CD4-positive, alpha-beta memory T cell (primary cell): ENCODE data around the gene GALNT18. TPM values are rescaled to one million over a fixed set of nuclear protein-coding genes. Genes with fewer than 3 reads are reported as not detected.

Source experiments
- CTCF ChIA-PET: fragments of 350-600 bp; sonication (Branson Sonifier 250); formaldehyde crosslinking; loops from one replicate; lab custom pipeline; 2021; ENCODE audit warnings: inconsistent platforms; ENCODE audit not compliant: partially characterized antibody; lab: Charles Lee
- POLR2A ChIA-PET: fragments of 350-600 bp; sonication (Branson Sonifier 250); formaldehyde crosslinking; loops from one replicate; lab custom pipeline; 2021; ENCODE audit not compliant: partially characterized antibody; lab: Charles Lee
- DNase-seq, 5 donors: peaks; one replicate each; pipeline versions ENCODE4 v3.0.0 to v3.0.0-alpha.2; 2020 to 2022; ENCODE audit warnings: mixed read lengths in 1 of 5
- H3K27ac ChIP-seq: one replicate; pipeline ENCODE4 v1.7.0; 2013; ENCODE audit warnings: low read depth, low read length
- H3K27me3 ChIP-seq: 2 replicates; pipeline ENCODE4 v1.7.0; 2013; ENCODE audit warnings: mild to moderate bottlenecking, low read length, moderate library complexity; ENCODE audit not compliant: insufficient read depth
- H3K36me3 ChIP-seq: 2 replicates; pipeline ENCODE4 v1.7.0; 2013; ENCODE audit warnings: mild to moderate bottlenecking, low read length, moderate library complexity; ENCODE audit not compliant: insufficient read depth
- H3K4me1 ChIP-seq: 2 replicates; pipeline ENCODE4 v1.7.0; 2013; ENCODE audit warnings: mild to moderate bottlenecking, low read length, moderate library complexity; ENCODE audit not compliant: insufficient read depth
- H3K4me3 ChIP-seq, 2 donors: one replicate each; pipeline ENCODE4 v1.7.0; 2013; ENCODE audit warnings: low read length in 2 of 2, mild to moderate bottlenecking in 1 of 2
- H3K9me3 ChIP-seq, 2 donors: one replicate each; pipeline ENCODE4 v1.7.0; 2013; ENCODE audit warnings: low read length in 2 of 2, control low read depth in 1 of 2; ENCODE audit not compliant: control insufficient read depth in 1 of 2
- H3K27ac Mint-ChIP-seq, 7 donors: one replicate each; pipeline ENCODE4 v1.8.0; 2020 to 2021; ENCODE audit warnings: mixed read lengths in 7 of 7, mild to moderate bottlenecking in 6 of 7, inconsistent platforms in 3 of 7, moderate library complexity in 3 of 7
- H3K27me3 Mint-ChIP-seq, 2 donors: one replicate each; pipeline ENCODE4 v1.8.0; 2020 to 2021; ENCODE audit warnings: mixed read lengths in 2 of 2
- H3K36me3 Mint-ChIP-seq, 2 donors: one replicate each; pipeline ENCODE4 v1.8.0; 2020 to 2021; ENCODE audit warnings: mixed read lengths in 2 of 2, inconsistent platforms in 1 of 2, mild to moderate bottlenecking in 1 of 2
- H3K4me1 Mint-ChIP-seq, 4 donors: one replicate each; pipeline ENCODE4 v1.8.0; 2020 to 2021; ENCODE audit warnings: mixed read lengths in 4 of 4, mild to moderate bottlenecking in 1 of 4
- H3K4me3 Mint-ChIP-seq, 8 donors: one replicate each; pipeline ENCODE4 v1.8.0; 2020 to 2021; ENCODE audit warnings: mixed read lengths in 8 of 8, mild to moderate bottlenecking in 7 of 8, moderate library complexity in 6 of 8, inconsistent platforms in 3 of 8
- H3K9me3 Mint-ChIP-seq, 8 donors: one replicate each; pipeline ENCODE4 v1.8.0; 2020 to 2021; ENCODE audit warnings: mixed read lengths in 8 of 8, mild to moderate bottlenecking in 5 of 8, inconsistent platforms in 3 of 8, moderate library complexity in 1 of 8
- intact Hi-C: fragments of 100-400 bp; cut with micrococcal nuclease; formaldehyde crosslinking; loops from one replicate; pipeline ENCODE4 v1.15.1; 2023
- microRNA-seq: library from miRNA; unstranded; fragments of <30 nt; microRNA quantifications from one replicate; pipeline ENCODE4 v1.2.0, GENCODE V29; 2021; ENCODE audit warnings: borderline replicate concordance, borderline number of aligned reads, borderline microRNAs expressed, mixed read lengths
- polyA plus RNA-seq, 2 donors: library from polyadenylated mRNA; unstranded; fragments of 300-500 nt; fragmentation: Illumina TruSeq; gene quantifications; one replicate each; pipeline ENCODE4 v1.2.3, GENCODE V29; 2021
- total RNA-seq, 2 experiments: library from RNA; stranded (reverse); gene quantifications; one replicate each; pipeline ENCODE4 v1.2.3, GENCODE V29; 2021

Gene GALNT18
- total and polyA plus RNA-seq, 4 experiments from 2014 or later, result not detected

- CTCF ChIA-PET, result no interaction called here
- Histone ChIP-seq H3K36me3 (no peaks in the 10 kb centered on the region), H3K27me3 (no peaks in the 10 kb centered on the region), H3K9me3 (no peaks in the 10 kb centered on the region), H3K4me1 (no peaks in the 10 kb centered on the region), H3K27ac (no peak overlapping the region), H3K4me3 (no peak overlapping the region)
- POLR2A ChIA-PET, result no interaction called here
- Mint-ChIP-seq H3K4me1 (no peaks in the 10 kb centered on the region), H3K4me3 (no peak overlapping the region), H3K27me3 (peaks cover 2 to 13% of the 10 kb centered on the region in 2 donors), H3K36me3 (no peaks in the 10 kb centered on the region), H3K9me3 (no peaks in the 10 kb centered on the region), H3K27ac (no peak overlapping the region)
- intact Hi-C loops, result no loop called here
- DNase-seq, result no peak
Observed at GRCh38 chr11:11229647-11230046, 392.2 kb downstream of the GALNT18 start.

DNA sequence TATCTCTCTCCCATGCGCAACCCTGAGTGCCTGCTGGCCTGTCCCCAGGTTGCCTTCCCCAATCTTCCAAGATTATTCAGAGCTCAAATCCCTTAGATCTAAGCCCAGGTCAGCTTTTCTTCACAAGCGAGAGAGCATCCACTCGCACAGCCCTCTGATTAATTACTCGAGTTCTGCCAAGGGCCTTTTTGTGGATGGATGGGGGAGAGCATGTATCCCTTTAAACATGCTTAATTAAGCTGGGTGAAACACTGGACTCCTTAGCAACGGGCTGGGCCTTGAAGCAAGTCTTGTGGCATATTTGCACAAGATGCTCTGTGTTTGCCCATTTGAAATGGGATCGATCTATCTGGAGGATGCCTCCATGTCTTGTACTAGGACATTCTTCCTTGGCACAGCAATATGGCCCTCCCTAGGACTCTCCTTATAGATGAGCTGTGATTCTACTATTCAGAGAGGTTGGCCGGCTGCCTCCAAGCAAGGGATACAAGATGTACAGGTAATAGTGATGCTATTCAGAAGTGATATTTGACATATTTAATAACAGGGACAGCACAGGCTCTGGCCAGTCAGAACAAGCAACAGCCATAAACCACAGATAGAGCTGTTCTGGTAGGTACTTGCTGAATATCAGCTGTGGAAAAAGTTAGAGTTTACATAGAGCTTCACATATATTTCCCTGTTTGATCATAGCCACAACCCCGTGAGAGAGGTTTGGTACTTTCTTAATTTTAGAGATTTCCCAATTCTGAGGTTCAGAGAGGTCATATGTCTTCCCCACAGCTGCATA, 394.3 kb downstream of the GALNT18 start:
- no peaks in the 10 kb centered on the region for H3K36me3 ChIP-seq
- no peaks in the 10 kb centered on the region for H3K4me1 ChIP-seq
- intact Hi-C loops, result no loop called here
- POLR2A ChIA-PET, result no interaction called here
- H3K4me3 ChIP-seq, result no peak overlapping the region
- Mint-ChIP-seq H3K36me3 (no peaks in the 10 kb centered on the region), H3K4me1 (no peaks in the 10 kb centered on the region), H3K4me3 (no peak overlapping the region), H3K27me3 (peaks cover 1 to 11% of the 10 kb centered on the region in 2 donors), H3K27ac (peak overlapping the region in 1 of 7 donors; percentile 3), H3K9me3 (peaks cover 0 to 2% (median 0%) of the 10 kb centered on the region in 8 donors)
- no peak for DNase-seq
- H3K27ac ChIP-seq, result no peak overlapping the region
- H3K27me3 ChIP-seq, result no peaks in the 10 kb centered on the region
- no peaks in the 10 kb centered on the region for H3K9me3 ChIP-seq
- CTCF ChIA-PET, result no interaction called here

Small RNA genes within 50 kb of the gene (microRNA-seq; reads per million reads assigned to microRNA genes)
- gene MIR4299, result not detected

Other genes starting within 250 kb of the GALNT18 start
- gene USP47, start 220.0 kb upstream of the GALNT18 start, total RNA-seq, result 10 to 100 TPM; 62.2 to 65.9 TPM
- gene USP47, start 220.0 kb upstream of the GALNT18 start, polyA plus RNA-seq, result 10 to 100 TPM; 43.7 to 51.5 TPM